Renal cortex interstitium (tissue), 15 donors: ENCODE measurements around the gene POU4F1. TPM values are rescaled to one million over a fixed set of nuclear protein-coding genes. Genes with fewer than 3 reads are reported as not detected.
"Not testable (repeated sequence)": the region's sequence is repeated elsewhere in the genome, so short reads cannot be mapped to it uniquely, and the experiment has no call there.

ENCODE experiments used
- DNase-seq, 11 donors: peaks; one replicate each; pipeline ENCODE4 v3.0.0-alpha.2; 2013; ENCODE audit warnings: low read depth in 9 of 11, low spot score in 4 of 11; ENCODE audit errors: extremely low read depth in 1 of 11
- long read RNA-seq, 16 experiments: transcript quantifications; one replicate each; lab custom pipeline, GENCODE V29; 2026
- polyA plus RNA-seq, 3 donors: library from polyadenylated mRNA; unstranded; fragments of 120-200 nt; gene quantifications; one replicate each; pipeline ENCODE4 v1.2.1, GENCODE V29; 2013; ENCODE audit not compliant: insufficient read length in 3 of 3

The POU4F1 gene
- polyA plus RNA-seq = under 1 TPM; 0.03 to 0.08 (median 0.06) TPM
- long read RNA-seq, donor 1 = 0 reads
- long read RNA-seq, donor 2 = 0 reads
- long read RNA-seq, donor 3 = 0 reads
- long read RNA-seq, donor 4 = 0 reads
- long read RNA-seq, donor 5 = 0 reads
- long read RNA-seq, donor 6 = 0 reads
- long read RNA-seq, donor 7 = 0 reads
- long read RNA-seq, donor 8 = 0 reads
- long read RNA-seq, donor 9 = 0 reads
- long read RNA-seq, donor 10 = 0 reads
- long read RNA-seq, donor 11 = 0 reads
- long read RNA-seq, donor 12 = 0 reads
- long read RNA-seq, donor 13 = 0 reads
- long read RNA-seq, donor 14 = 0 reads
- long read RNA-seq, donor 15 = 0 reads
- long read RNA-seq, donor 16 = 0 reads

GRCh38 chr13:78603240-78603957, at the start of gene POU4F1:
POU4F1 (minus strand) TSS chr13:78603552; CDS start chr13:78603326, 226 bp downstream.
- peak in 3 of 11 donors; percentile 54 to 59 (median 54) for DNase-seq

GRCh38 chr13:78652651-78653050, 49.3 kb upstream of the POU4F1 start:
- DNase-seq = no peak

GRCh38 chr13:78650717-78651083, 47.3 kb upstream of the POU4F1 start:
- DNase-seq = no peak

DNA sequence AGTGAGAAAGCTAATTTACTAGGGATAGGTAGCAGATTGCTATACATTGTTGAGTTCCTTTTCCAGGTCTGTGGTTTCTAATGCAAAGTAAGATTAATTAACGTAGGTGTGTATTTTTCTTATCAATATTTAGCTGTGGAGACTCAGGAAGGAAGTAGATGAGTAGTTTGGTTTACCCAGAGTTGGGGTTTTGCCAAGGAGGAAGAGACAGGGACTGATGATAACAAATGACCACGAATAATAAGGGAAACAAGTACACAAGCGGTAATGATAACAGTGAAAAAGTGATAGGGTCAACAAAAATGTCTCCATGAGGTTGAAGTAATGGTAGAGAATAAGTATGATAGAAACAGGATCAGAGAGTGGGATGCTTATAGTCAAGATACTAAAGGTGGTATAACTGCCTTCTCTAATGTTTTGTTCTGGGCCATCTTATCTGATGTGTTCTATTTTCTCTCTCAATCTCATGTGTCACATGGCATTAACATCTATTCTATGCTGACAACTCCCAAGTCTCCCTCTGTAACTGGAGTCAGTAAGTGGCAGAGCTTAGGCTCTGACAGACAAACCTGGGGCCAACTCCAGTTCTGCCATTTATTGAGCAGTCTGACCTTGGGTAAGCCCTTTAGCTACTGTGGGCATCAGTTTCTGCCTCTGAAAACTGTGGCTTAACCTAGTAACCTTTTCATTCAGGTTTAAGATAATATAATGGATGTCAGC, 46.8 kb upstream of the POU4F1 start:
- no peak for DNase-seq

DNA sequence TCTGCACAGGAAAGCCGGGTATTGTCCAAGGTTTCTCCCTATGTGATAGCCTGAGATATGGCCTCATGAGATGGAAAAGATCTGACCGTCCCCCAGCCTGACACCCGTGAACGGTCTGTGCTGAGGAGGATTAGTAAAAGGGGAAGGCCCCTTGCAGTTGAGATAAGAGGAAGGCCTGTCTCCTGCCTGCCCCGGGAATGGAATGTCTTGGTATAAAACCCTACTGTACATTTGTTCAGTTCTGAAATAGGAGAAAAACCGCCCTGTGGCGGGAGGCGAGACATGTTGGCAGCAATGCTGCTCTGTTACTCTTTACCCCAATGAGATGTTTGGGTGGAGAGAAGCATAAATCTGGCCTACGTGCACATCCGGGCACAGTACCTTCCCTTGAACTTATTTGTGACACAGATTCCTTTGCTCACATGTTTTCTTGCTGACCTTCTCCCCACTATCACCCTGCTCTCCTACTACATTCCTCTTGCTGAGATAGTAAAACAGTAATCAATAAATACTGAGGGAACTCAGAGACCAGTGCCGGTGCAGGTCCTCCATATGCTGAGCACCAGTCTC, 43.8 kb upstream of the POU4F1 start:
- not testable (repeated sequence) for DNase-seq

DNA sequence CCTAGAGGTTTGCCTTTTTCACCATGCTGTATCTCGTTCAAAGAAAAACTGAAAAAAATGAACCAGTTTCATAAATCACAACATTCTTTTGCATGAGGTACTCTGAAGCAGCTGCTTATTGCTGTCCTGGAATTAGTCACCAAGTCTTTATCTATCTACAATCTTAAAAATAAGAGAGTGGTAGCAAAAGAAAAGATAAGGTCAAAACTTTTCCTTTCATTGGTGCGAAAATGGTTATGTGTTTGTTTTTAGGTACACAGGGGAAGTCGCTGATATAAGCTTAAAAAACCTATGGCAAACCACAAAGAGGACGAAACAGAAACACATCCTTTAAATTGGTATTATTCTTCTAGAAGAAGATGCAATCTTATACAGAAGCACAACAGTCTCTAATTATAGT, 34.9 kb upstream of the POU4F1 start:
- DNase-seq = no peak

DNA sequence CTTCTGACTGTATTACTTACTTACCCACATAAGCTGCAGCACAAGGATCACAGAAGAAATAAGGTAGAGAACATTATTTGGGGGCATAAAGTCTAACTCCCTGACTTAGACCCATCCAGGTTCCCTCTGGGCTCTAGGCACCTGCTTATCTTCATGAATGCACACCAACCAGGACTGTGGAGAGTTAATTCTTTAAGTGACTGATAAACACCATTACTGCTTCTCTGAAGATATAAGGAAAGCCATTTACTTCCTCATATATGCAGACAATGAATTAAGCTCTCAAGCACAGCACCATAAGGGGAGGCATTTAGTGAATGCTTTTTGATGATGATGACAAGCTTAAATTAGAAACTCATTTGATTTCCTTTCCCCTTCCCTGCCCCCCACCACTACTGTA, 33.1 kb upstream of the POU4F1 start:
- no peak for DNase-seq

DNA sequence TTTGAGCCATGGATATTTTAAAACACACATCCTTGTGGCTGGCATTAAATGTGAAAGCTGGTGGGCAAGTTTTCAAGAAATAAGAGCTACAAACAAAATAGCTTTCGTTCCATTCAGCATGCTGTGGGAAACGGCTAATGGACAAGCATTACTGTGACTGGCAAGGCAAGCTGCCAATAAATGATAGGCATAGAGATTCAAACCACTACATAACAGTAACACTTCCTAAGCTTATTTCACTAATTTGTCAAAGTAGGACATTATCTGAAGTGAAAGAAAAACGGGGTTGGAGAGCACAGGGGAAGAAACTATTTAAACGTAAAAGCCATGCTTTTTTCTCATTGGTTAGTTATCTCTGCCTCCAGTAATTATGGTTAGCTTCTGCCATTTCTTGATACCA, 29.6 kb upstream of the POU4F1 start:
- DNase-seq = no peak

- no peak for DNase-seq
Measured at GRCh38 chr13:78631077-78631476, 27.7 kb upstream of the POU4F1 start.

- DNase-seq = no peak
Measured at GRCh38 chr13:78630511-78630910, 27.2 kb upstream of the POU4F1 start.

GRCh38 chr13:78625384-78625783, 22.0 kb upstream of the POU4F1 start:
- DNase-seq = no peak

- no peak for DNase-seq
Measured at GRCh38 chr13:78623132-78623531, 19.8 kb upstream of the POU4F1 start.

DNA sequence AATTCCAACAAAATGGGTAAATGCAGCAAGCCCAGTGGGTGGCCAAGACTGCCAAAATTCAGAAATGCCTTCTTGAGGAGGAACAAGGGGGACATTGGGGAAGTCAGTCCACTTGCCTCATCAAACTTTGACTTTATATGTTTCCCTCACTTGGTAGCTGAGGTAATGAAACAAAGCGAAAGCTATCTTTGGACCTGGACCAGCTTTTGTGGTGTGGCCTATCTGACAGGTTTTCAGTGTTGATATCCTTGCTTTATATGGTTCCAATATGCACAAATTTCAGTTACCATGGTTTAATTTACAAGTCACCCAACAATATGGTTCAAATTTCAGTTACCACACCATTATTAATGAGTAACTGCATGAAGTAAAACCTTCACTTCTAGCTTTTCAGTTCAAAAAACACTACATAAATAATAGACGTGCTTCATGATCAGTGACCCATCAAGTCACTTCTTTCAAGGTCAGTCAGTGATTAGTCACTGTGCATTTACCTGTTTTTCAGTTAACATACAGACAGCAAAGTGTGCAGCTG, 17.7 kb upstream of the POU4F1 start:
- no peak for DNase-seq

GRCh38 chr13:78618411-78618810, 15.1 kb upstream of the POU4F1 start:
- no peak for DNase-seq

- DNase-seq = no peak
Measured at GRCh38 chr13:78611040-78611439, 7.7 kb upstream of the POU4F1 start.

DNA sequence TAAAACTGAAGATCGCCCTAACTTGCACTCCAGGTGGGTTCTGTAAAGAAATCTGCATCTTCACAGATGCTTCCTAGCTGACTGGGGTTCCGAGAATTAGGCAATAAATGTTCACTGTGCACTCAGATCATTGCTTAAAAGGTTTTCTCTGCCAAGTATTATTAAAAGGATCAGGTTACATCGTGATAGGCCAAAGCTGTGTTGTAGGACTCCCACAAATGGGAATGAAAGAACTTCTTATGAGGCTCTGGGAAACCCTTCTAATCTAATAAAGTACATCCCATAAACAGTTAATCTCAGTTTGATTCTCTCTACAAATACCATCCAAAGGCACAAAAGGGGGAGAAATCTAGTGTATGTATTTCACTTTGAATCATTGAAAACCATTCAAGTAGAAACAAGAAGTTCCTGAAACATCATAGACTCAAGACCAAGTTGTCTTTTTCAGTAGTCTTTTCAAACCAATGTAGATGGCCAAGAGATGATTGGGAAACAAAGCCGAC, 7.1 kb upstream of the POU4F1 start:
- DNase-seq = no peak

GRCh38 chr13:78609464-78610205, 6.3 kb upstream of the POU4F1 start:
- DNase-seq = no peak

DNA sequence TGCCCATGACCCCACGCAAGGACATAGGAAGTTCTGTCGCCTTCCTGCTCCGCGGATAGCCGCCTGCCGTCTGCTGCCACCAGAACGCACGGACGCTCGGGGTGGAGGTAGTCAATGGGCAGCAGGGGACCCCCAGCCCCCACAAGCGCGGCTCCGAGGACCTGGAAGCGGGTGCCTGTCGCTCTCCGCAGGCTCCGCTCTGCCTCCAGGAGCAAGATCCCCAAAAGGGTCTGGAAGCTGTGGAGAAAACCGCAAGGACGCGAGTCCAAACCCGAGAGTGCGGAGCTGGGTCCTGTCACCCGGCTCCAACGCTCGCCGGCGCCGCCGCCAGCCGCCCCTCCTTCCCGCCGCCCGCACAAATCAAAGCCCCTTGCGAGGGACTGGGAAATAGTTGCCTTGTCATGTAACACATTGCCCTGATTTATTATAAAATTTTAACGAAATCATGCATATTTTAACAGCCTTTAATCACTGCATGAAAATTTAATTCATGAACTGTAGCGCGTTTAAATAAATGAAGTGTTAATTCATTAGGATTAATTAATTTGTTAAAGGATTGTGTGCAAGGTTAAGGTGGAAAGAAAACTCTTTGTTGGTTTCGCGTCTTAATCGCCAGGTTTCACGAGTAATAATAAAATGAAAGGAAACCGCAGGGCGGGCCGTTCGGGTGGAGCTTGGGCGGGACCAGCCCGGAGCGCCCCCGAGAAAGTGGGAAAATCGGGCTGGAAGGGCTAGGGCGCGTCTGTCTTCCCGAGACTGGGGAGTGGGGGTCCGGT, 5.5 kb upstream of the POU4F1 start:
- DNase-seq = no peak
